Rectal smooth muscle tissue (tissue), 1 donor: ENCODE results near the gene KLKB1.

Experiments used
- H3K27ac ChIP-seq: one replicate; pipeline ENCODE4 v1.7.0; 2013; ENCODE audit warnings: low read depth, low read length, inconsistent platforms
- H3K27me3 ChIP-seq: one replicate; pipeline ENCODE4 v1.7.0; 2013; ENCODE audit warnings: low read length; ENCODE audit not compliant: control insufficient read depth, insufficient read depth
- H3K36me3 ChIP-seq: one replicate; pipeline ENCODE4 v1.7.0; 2013; ENCODE audit warnings: low read length; ENCODE audit not compliant: control insufficient read depth, insufficient read depth
- H3K4me1 ChIP-seq: one replicate; pipeline ENCODE4 v1.7.0; 2013; ENCODE audit warnings: low read length; ENCODE audit not compliant: control insufficient read depth, insufficient read depth
- H3K4me3 ChIP-seq: one replicate; pipeline ENCODE4 v1.7.0; 2013; ENCODE audit warnings: low read length
- H3K9ac ChIP-seq: one replicate; pipeline ENCODE4 v1.7.0; 2013; ENCODE audit warnings: low read length

KLKB1 gene

GRCh38 chr4:186307916-186308315 is 80.6 kb downstream of the KLKB1 start:
- Histone ChIP-seq H3K27me3 (no peaks in the 10 kb centered on the region), H3K9ac (no peak overlapping the region), H3K4me3 (no peak overlapping the region), H3K36me3 (no peaks in the 10 kb centered on the region), H3K27ac (no peak overlapping the region), H3K4me1 (peaks cover 5% of the 10 kb centered on the region)
